Measurements from ENCODE around the gene DDX6. TPM values are rescaled to one million over a fixed set of nuclear protein-coding genes. Genes with fewer than 3 reads are reported as not detected.

The DDX6 gene
- total RNA-seq, 1 experiment from 2014 or later = 229 TPM

- H3K4me1 ChIP-seq (ENCODE audit: insufficient read depth, low read length, poor library complexity, severe bottlenecking) = no peaks in the 10 kb centered on the region
- ChIA-PET CTCF (no interaction called here), POLR2A (ENCODE audit: low non-redundant PET) (no interaction called here)
- BruUV-seq (replicated peaks) = no TSS peak
- H3K36me3 ChIP-seq (ENCODE audit: insufficient read depth, low read length, poor library complexity, severe bottlenecking) = no peaks in the 10 kb centered on the region
- intact Hi-C loops (cut with micrococcal nuclease; ENCODE audit: unreplicated experiment) = no loop called here
- DNase-seq (ENCODE audit: low spot score) = no peak
- H3K27me3 ChIP-seq (replicated peaks; ENCODE audit: insufficient read depth, low read depth, low read length, poor library complexity) = no peaks in the 10 kb centered on the region
- no peak overlapping the region for H3K27ac ChIP-seq (ENCODE audit: low read depth, low read length, poor library complexity, severe bottlenecking)
- H3K9me3 ChIP-seq (ENCODE audit: low read depth, low read length, poor library complexity, severe bottlenecking) = no peaks in the 10 kb centered on the region
- no peak overlapping the region for H3K4me3 ChIP-seq (ENCODE audit: low read depth, low read length, poor library complexity, severe bottlenecking)
- TF ChIP-seq, protein P1, sequence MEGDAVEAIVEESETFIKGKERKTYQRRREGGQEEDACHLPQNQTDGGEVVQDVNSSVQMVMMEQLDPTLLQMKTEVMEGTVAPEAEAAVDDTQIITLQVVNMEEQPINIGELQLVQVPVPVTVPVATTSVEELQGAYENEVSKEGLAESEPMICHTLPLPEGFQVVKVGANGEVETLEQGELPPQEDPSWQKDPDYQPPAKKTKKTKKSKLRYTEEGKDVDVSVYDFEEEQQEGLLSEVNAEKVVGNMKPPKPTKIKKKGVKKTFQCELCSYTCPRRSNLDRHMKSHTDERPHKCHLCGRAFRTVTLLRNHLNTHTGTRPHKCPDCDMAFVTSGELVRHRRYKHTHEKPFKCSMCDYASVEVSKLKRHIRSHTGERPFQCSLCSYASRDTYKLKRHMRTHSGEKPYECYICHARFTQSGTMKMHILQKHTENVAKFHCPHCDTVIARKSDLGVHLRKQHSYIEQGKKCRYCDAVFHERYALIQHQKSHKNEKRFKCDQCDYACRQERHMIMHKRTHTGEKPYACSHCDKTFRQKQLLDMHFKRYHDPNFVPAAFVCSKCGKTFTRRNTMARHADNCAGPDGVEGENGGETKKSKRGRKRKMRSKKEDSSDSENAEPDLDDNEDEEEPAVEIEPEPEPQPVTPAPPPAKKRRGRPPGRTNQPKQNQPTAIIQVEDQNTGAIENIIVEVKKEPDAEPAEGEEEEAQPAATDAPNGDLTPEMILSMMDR (conservative IDR thresholded peaks at IDR 0.05; ENCODE audit: low read depth, low read length) = no peak
- TF ChIP-seq EZH2 (IDR thresholded peaks at IDR 0.05; ENCODE audit: borderline replicate concordance, low read depth, low read length, poor library complexity, severe bottlenecking) = no peak
Measured at GRCh38 chr11:118807800-118808778, 17.1 kb upstream of the DDX6 start.

GRCh38 chr11:118806400-118806799 lies 15.4 kb upstream of the DDX6 start:
- no peak for DNase-seq (ENCODE audit: low spot score)
- no peaks in the 10 kb centered on the region for H3K36me3 ChIP-seq (ENCODE audit: insufficient read depth, low read length, poor library complexity, severe bottlenecking)
- ChIA-PET CTCF (no interaction called here), POLR2A (ENCODE audit: low non-redundant PET) (no interaction called here)
- intact Hi-C loops (cut with micrococcal nuclease; ENCODE audit: unreplicated experiment) = no loop called here
- H3K4me3 ChIP-seq (ENCODE audit: low read depth, low read length, poor library complexity, severe bottlenecking) = no peak overlapping the region
- H3K27me3 ChIP-seq (replicated peaks; ENCODE audit: insufficient read depth, low read depth, low read length, poor library complexity) = no peaks in the 10 kb centered on the region
- no TSS peak for BruUV-seq (replicated peaks)
- no peaks in the 10 kb centered on the region for H3K9me3 ChIP-seq (ENCODE audit: low read depth, low read length, poor library complexity, severe bottlenecking)
- no peak overlapping the region for H3K27ac ChIP-seq (ENCODE audit: low read depth, low read length, poor library complexity, severe bottlenecking)
- no peaks in the 10 kb centered on the region for H3K4me1 ChIP-seq (ENCODE audit: insufficient read depth, low read length, poor library complexity, severe bottlenecking)
- no peak for TF ChIP-seq EZH2 (IDR thresholded peaks at IDR 0.05; ENCODE audit: borderline replicate concordance, low read depth, low read length, poor library complexity, severe bottlenecking)
- TF ChIP-seq, protein P1 (conservative IDR thresholded peaks at IDR 0.05; ENCODE audit: low read depth, low read length) = no peak

DNA sequence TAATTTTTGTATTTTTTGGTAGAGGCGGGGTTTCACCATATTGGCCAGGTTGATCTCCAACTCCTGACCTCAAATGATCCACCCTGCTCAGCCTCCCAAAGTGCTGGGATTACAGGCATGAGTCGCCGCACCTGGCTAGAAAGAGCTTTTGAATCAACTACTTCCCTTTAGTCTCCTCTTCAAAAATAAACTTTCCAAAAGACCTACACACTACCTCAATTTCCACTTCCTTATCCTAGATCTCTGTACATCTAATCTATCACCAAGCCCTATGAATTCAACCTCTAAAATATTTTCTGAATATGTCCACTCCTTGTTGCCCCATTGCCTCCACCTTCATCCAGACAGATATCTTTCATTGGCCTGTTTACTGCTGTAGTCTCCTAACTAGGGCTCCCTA lies 13.1 kb upstream of the DDX6 start:
- no peaks in the 10 kb centered on the region for H3K36me3 ChIP-seq (ENCODE audit: insufficient read depth, low read length, poor library complexity, severe bottlenecking)
- no peaks in the 10 kb centered on the region for H3K27me3 ChIP-seq (replicated peaks; ENCODE audit: insufficient read depth, low read depth, low read length, poor library complexity)
- POLR2A ChIA-PET (ENCODE audit: low non-redundant PET) = no interaction called here
- DNase-seq (ENCODE audit: low spot score) = no peak
- no TSS peak for BruUV-seq (replicated peaks)
- H3K27ac ChIP-seq (ENCODE audit: low read depth, low read length, poor library complexity, severe bottlenecking) = no peak overlapping the region
- TF ChIP-seq EZH2 (IDR thresholded peaks at IDR 0.05; ENCODE audit: borderline replicate concordance, low read depth, low read length, poor library complexity, severe bottlenecking) = no peak
- TF ChIP-seq, protein P1 (conservative IDR thresholded peaks at IDR 0.05; ENCODE audit: low read depth, low read length) = no peak
- H3K4me3 ChIP-seq (ENCODE audit: low read depth, low read length, poor library complexity, severe bottlenecking) = no peak overlapping the region
- H3K4me1 ChIP-seq (ENCODE audit: insufficient read depth, low read length, poor library complexity, severe bottlenecking) = no peaks in the 10 kb centered on the region
- CTCF ChIA-PET = no interaction called here
- H3K9me3 ChIP-seq (ENCODE audit: low read depth, low read length, poor library complexity, severe bottlenecking) = no peaks in the 10 kb centered on the region
- intact Hi-C loops (cut with micrococcal nuclease; ENCODE audit: unreplicated experiment) = no loop called here
